ENCODE data around the gene CSF2RB.

DNA sequence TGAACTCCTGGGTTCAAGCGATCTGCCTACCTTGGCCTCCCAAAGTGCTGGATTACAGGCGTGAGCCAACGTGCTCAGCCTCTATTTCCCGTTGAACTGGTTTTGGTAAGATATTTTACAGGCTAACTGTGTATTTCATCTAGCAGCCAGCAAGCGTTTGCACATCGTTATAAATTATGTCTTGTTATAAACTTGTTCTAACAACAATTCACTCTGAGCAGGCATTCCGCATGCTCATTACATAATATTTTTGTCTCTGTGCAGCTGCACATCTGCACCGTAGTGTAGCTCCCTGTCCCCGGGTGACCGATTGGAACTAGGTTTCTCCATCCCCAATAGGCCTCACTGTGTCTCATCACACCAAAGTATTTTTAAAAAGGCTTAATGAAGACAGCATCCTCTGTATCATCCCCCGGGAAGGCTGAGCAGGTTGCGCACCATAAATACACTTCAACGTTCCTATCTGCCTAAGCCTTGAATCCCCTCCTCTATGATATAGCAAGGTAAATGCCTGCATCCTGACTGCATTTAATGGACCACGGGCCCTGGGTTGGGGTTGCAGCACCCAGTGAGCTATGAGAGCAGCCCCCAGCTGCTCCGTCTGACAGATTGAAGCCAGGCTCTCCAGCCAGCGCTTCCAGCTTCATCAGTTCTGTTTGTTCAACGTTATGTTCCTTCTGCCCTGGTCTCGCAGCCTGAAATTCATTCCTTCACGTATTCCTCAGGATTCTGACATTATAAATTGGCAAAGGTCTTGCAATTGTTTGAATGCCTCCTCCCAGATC, 58.1 kb downstream of the CSF2RB start:
- TF ChIP-seq, protein P1, sequence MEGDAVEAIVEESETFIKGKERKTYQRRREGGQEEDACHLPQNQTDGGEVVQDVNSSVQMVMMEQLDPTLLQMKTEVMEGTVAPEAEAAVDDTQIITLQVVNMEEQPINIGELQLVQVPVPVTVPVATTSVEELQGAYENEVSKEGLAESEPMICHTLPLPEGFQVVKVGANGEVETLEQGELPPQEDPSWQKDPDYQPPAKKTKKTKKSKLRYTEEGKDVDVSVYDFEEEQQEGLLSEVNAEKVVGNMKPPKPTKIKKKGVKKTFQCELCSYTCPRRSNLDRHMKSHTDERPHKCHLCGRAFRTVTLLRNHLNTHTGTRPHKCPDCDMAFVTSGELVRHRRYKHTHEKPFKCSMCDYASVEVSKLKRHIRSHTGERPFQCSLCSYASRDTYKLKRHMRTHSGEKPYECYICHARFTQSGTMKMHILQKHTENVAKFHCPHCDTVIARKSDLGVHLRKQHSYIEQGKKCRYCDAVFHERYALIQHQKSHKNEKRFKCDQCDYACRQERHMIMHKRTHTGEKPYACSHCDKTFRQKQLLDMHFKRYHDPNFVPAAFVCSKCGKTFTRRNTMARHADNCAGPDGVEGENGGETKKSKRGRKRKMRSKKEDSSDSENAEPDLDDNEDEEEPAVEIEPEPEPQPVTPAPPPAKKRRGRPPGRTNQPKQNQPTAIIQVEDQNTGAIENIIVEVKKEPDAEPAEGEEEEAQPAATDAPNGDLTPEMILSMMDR (IDR thresholded peaks at IDR 0.05; ENCODE audit: borderline replicate concordance, extremely low read depth, low read length, poor library complexity, severe bottlenecking) = no peak
- TF ChIP-seq EZH2 (IDR thresholded peaks at IDR 0.05; ENCODE audit: borderline replicate concordance, low read depth, low read length, severe bottlenecking) = no peak
